Measurements from ENCODE around the gene WDR7.

The WDR7 gene

DNA sequence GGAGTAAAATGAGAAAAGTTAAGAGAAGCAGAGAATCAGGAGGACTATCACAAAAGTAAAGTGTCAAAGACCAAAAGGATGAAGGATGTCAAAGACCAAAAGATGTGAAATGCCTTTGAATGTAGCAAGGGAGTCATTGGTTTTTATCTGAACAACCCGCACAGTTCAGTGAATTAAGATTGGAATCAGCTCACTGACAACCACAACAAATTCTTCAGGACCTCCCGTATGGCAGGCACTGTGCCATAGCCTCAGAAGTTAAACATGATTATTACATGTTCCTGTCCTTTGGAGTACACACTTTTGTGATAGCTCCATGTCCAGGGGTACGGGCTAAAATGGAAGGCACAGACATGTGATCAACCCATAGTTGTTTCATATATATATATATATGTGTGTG lies 7.8 kb upstream of the WDR7 start:
- H3K4me2 ChIP-seq (ENCODE audit: low read length) = no peak overlapping the region
- no peaks in the 10 kb centered on the region for H3K79me2 ChIP-seq
- no peaks in the 10 kb centered on the region for H3K27me3 ChIP-seq (ENCODE audit: control insufficient read depth, insufficient read depth, low read length)
- H2AFZ ChIP-seq = no peak overlapping the region
- H3K4me1 ChIP-seq = peaks cover 4% of the 10 kb centered on the region
- no peaks in the 10 kb centered on the region for H3K36me3 ChIP-seq (ENCODE audit: control insufficient read depth, insufficient read depth, low read length)
- H3K27ac ChIP-seq = no peak overlapping the region
- no peak overlapping the region for H3K9ac ChIP-seq
- H3K4me3 ChIP-seq (ENCODE audit: low read depth, low read length) = no peak overlapping the region
- no peak for TF ChIP-seq CTCF (IDR thresholded peaks at IDR 0.05)
- no peaks in the 10 kb centered on the region for H3K9me3 ChIP-seq (ENCODE audit: control insufficient read depth, low read length)

DNA sequence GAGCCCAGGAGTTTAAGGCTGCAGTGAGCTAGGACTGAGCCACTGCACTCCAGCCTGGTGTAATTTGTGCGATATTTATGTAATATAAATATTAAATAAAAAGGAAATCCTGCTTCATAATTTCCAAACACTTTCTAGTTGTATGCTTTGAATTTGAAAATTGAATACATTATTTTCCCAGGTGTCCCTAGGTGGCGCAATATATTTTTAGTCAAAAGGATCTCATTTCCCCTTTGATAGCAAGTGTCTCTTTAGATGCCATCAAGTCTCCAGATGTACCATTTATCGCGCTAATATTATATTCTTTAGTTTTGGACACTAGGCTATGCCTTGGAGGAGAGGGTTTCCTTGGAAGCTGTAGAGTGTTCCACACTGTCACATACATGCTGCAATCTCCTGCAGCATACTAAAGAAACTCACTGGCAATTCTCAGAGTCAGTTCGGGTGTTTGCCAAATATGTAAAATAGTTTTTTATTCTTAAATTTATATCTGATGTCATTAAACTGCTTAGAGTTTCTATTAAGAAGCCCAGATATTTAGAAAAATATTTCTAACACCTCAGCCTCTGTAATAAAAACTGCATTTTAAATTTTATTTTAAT lies 5.6 kb upstream of the WDR7 start:
- Histone ChIP-seq H3K9me3 (ENCODE audit: control insufficient read depth, low read length) (no peaks in the 10 kb centered on the region), H3K79me2 (no peaks in the 10 kb centered on the region), H3K4me2 (ENCODE audit: low read length) (no peak overlapping the region), H3K27ac (no peak overlapping the region), H2AFZ (no peak overlapping the region), H3K27me3 (ENCODE audit: control insufficient read depth, insufficient read depth, low read length) (no peaks in the 10 kb centered on the region), H3K36me3 (ENCODE audit: control insufficient read depth, insufficient read depth, low read length) (no peaks in the 10 kb centered on the region), H3K4me3 (ENCODE audit: low read depth, low read length) (no peak overlapping the region), H3K4me1 (no peaks in the 10 kb centered on the region), H3K9ac (no peak overlapping the region)
- TF ChIP-seq CTCF (IDR thresholded peaks at IDR 0.05) = peak; percentile 48

DNA sequence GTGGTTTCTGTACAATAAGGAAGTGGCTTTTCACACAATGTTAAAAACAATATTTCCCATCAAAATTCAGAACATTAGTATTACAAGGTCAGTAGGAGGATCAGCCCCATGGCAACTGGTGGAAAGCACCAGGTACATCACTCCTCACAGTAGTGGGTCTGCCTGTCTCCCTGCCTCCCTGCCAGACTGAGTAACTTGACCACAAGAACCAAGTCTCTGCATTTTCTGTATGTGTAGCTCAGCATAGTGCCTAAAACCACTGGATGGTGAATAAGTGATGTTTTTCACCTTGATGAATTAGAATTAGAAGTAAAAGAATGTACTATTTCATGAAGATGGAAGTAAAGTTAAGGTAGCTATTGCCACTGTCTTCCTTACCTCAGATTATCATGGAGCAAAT lies 4.1 kb upstream of the WDR7 start:
- no peak overlapping the region for H2AFZ ChIP-seq
- no peak overlapping the region for H3K4me3 ChIP-seq (ENCODE audit: low read depth, low read length)
- no peaks in the 10 kb centered on the region for H3K36me3 ChIP-seq (ENCODE audit: control insufficient read depth, insufficient read depth, low read length)
- no peak overlapping the region for H3K9ac ChIP-seq
- H3K4me2 ChIP-seq (ENCODE audit: low read length) = no peak overlapping the region
- H3K4me1 ChIP-seq = no peaks in the 10 kb centered on the region
- peaks cover 7% of the 10 kb centered on the region for H3K79me2 ChIP-seq
- no peaks in the 10 kb centered on the region for H3K27me3 ChIP-seq (ENCODE audit: control insufficient read depth, insufficient read depth, low read length)
- no peaks in the 10 kb centered on the region for H3K9me3 ChIP-seq (ENCODE audit: control insufficient read depth, low read length)
- H3K27ac ChIP-seq = no peak overlapping the region
- TF ChIP-seq CTCF (IDR thresholded peaks at IDR 0.05) = no peak

DNA sequence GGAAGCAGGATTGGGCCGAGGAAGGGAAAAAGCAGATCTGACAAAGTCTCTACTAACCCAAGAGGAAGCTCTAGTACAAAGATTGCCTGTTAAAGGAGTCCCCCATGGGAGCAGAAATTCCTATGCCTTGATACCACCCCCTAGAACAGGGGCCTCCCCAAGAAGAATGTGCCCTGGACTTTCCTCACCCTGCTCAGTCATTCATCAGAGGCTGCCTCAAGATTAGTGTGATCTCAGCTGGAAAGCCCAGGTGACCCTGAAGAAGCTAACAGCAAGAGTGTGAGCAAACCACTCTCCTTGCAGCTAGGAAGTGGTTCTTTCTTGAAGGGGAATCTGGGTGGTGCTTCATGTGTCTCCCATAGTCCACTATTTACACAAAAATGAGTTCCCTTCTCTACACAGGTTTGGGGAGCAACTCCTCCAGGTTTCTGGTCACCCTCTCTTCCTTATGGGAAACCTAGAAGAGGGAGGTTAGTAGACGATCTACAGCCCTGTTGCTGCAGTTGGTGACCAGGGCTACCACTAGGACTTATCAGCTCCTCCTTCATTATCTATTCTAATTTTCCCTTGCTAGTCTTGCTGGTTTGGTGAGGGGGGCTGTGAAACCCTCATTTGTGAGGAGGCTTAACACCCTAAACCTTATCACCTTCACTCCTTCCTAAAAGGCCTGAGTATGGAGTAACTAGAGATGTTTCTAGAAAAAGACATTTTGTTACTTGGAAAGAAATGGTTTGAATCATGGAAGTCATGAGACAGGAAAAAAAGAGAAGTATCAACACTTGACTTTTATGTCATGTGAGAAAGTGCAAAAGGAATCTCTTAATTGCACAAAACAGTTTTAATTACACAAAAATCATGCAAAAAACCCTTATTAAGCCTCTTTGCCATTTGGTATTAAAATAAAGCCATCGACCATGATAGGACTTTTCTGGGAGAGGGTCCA lies 2.9 kb upstream of the WDR7 start:
- TF ChIP-seq CTCF (IDR thresholded peaks at IDR 0.05) = no peak
- Histone ChIP-seq H3K9ac (no peak overlapping the region), H3K27me3 (ENCODE audit: control insufficient read depth, insufficient read depth, low read length) (no peaks in the 10 kb centered on the region), H2AFZ (no peak overlapping the region), H3K4me1 (no peaks in the 10 kb centered on the region), H3K4me2 (ENCODE audit: low read length) (no peak overlapping the region), H3K36me3 (ENCODE audit: control insufficient read depth, insufficient read depth, low read length) (no peaks in the 10 kb centered on the region), H3K9me3 (ENCODE audit: control insufficient read depth, low read length) (no peaks in the 10 kb centered on the region), H3K27ac (no peak overlapping the region), H3K4me3 (ENCODE audit: low read depth, low read length) (no peak overlapping the region), H3K79me2 (peaks cover 13% of the 10 kb centered on the region)

Data from parathyroid adenoma (tissue), 2 donors.